Nephron (organoid): ENCODE results near the gene MTX3.

ENCODE experiments used
- H3K27ac Mint-ChIP-seq, 3 experiments: 2 replicates each; pipeline ENCODE4 v1.8.0; 2020; ENCODE audit warnings: mixed read lengths in 3 of 3, mild to moderate bottlenecking in 2 of 3, moderate library complexity in 1 of 3
- H3K27me3 Mint-ChIP-seq: 2 replicates; pipeline ENCODE4 v1.8.0; 2021; ENCODE audit warnings: low read depth, mild to moderate bottlenecking, moderate library complexity, mixed read lengths
- H3K36me3 Mint-ChIP-seq: 2 replicates; pipeline ENCODE4 v1.8.0; 2020; ENCODE audit warnings: low read depth, mixed read lengths
- H3K4me1 Mint-ChIP-seq: 2 replicates; pipeline ENCODE4 v1.8.0; 2020; ENCODE audit warnings: mixed read lengths
- H3K4me3 Mint-ChIP-seq, 3 experiments: 2 replicates each; pipeline ENCODE4 v1.8.0; 2020; ENCODE audit warnings: mild to moderate bottlenecking in 3 of 3, mixed read lengths in 3 of 3, moderate library complexity in 2 of 3
- H3K9me3 Mint-ChIP-seq: 2 replicates; pipeline ENCODE4 v1.8.0; 2020; ENCODE audit warnings: mixed read lengths
- CTCF ChIP-seq, 3 experiments: fragments of 200-600 bp; sonication (generic); IDR thresholded peaks; one replicate each; pipeline ENCODE4 v1.5.0; 2021; ENCODE audit warnings: antibody characterized with exemption in 3 of 3; ENCODE audit not compliant: unreplicated experiment in 3 of 3

Gene MTX3

DNA sequence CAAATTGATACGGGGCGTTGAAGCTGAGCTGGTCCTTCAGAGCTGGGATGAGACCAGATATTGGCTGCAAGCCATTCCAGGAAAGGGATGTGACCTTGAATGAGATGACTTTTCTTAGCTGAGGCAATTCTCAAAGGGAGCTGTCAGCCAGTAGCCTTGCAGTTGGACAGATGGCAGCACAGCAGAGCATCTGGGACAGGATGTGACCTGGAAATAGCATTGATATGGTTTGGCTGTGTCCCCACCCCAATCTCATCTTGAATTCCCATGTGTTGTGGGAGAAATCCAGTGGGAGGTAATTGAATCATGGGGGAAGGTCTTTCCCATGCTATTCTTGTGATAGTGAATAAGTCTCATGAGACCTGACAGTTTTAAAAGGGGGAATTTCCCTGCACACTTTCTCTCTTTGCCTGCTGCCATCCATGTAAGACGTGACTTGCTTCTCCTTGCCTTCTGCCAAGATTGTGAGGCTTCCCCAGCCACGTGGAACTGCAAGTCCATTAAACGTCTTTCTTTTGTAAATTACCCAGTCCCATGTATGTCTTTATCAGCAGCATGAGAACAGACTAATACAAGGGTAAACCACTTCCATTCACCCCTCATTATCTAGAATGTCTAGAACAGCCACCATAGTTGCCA, 19.8 kb upstream of the MTX3 start:
- Mint-ChIP-seq H3K4me1 (no peaks in the 10 kb centered on the region), H3K36me3 (peaks cover 12% of the 10 kb centered on the region), H3K4me3 (no peak overlapping the region), H3K27ac (no peak overlapping the region), H3K9me3 (no peaks in the 10 kb centered on the region), H3K27me3 (no peaks in the 10 kb centered on the region)
- TF ChIP-seq CTCF (IDR thresholded peaks at IDR 0.05; ENCODE audit: unreplicated experiment in 3 of 3) = no peak

DNA sequence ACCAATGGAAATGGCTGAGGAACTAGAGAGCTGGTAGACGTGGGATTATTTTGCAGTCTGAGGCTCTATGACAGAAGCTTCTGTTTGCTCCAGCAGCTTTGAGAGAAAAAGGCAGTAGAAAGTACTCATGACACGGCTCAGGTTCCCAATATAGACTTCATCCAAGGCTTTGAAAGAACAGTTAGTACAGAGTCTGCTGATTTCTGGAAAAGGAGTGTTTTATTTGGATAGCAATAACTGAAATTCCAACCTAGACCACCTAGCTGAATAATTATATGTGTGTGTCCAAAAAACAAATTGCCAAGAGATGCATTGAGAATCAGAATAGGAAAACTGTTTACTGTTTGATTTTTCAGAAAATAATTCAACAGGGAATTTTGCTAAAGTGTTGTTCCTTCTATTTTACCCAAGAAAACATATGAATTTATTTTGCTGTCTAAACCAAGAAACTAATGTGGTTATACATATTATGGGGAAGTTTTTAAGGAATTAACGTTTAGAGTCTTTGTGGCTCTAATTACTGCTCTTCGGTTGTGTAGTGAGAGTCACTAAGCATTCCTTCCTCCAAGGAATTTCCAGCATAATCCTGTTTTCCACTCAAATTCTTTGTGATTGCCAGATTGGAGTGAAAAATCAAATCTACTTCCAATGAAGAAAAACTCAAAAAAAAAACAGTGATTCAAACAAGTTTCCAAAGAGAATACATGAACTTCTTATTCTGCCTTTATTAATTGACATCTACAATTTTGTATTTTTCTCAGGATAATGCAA, 18.1 kb upstream of the MTX3 start:
- H3K36me3 Mint-ChIP-seq = peaks cover 11% of the 10 kb centered on the region
- no peak overlapping the region for H3K4me3 Mint-ChIP-seq
- H3K4me1 Mint-ChIP-seq = no peaks in the 10 kb centered on the region
- H3K27me3 Mint-ChIP-seq = no peaks in the 10 kb centered on the region
- no peak for TF ChIP-seq CTCF (IDR thresholded peaks at IDR 0.05; ENCODE audit: unreplicated experiment in 3 of 3)
- no peak overlapping the region for H3K27ac Mint-ChIP-seq
- no peaks in the 10 kb centered on the region for H3K9me3 Mint-ChIP-seq

GRCh38 chr5:80002677-80003076, 11.6 kb upstream of the MTX3 start:
- peaks cover 10% of the 10 kb centered on the region for H3K36me3 Mint-ChIP-seq
- H3K27me3 Mint-ChIP-seq = no peaks in the 10 kb centered on the region
- no peak overlapping the region for H3K27ac Mint-ChIP-seq
- TF ChIP-seq CTCF (IDR thresholded peaks at IDR 0.05; ENCODE audit: unreplicated experiment in 3 of 3) = no peak
- H3K9me3 Mint-ChIP-seq = no peaks in the 10 kb centered on the region
- H3K4me3 Mint-ChIP-seq = no peak overlapping the region
- no peaks in the 10 kb centered on the region for H3K4me1 Mint-ChIP-seq

- Mint-ChIP-seq H3K9me3 (no peaks in the 10 kb centered on the region), H3K27ac (no peak overlapping the region), H3K4me1 (no peaks in the 10 kb centered on the region), H3K36me3 (peaks cover 6% of the 10 kb centered on the region), H3K27me3 (no peaks in the 10 kb centered on the region), H3K4me3 (no peak overlapping the region)
- no peak for TF ChIP-seq CTCF (IDR thresholded peaks at IDR 0.05; ENCODE audit: unreplicated experiment in 3 of 3)
Measured at GRCh38 chr5:79999722-80000121, 8.7 kb upstream of the MTX3 start.

GRCh38 chr5:79992891-79993657, 2.0 kb upstream of the MTX3 start:
- H3K27ac Mint-ChIP-seq = peak overlapping the region in 2 of 3 experiments; percentile 31 to 49
- peaks cover 30% of the 10 kb centered on the region for H3K4me1 Mint-ChIP-seq
- no peak for TF ChIP-seq CTCF (IDR thresholded peaks at IDR 0.05; ENCODE audit: unreplicated experiment in 3 of 3)
- H3K9me3 Mint-ChIP-seq = no peaks in the 10 kb centered on the region
- no peaks in the 10 kb centered on the region for H3K27me3 Mint-ChIP-seq
- peak overlapping the region; percentile 42 to 64 (median 60) for H3K4me3 Mint-ChIP-seq
- H3K36me3 Mint-ChIP-seq = peaks cover 10% of the 10 kb centered on the region
